Umbilical cord (tissue), 2 donors: ENCODE data around the gene SNX17. TPM values are rescaled to one million over a fixed set of nuclear protein-coding genes. Genes with fewer than 3 reads are reported as not detected.
A peak's percentile ranks its signal among the peaks of the same experiment; 100 is the strongest.
"Not testable (repeated sequence)": the region's sequence is repeated elsewhere in the genome, so short reads cannot be mapped to it uniquely, and the experiment has no call there.

Experiments
- DNase-seq: peaks from one replicate; pipeline ENCODE4 v3.0.0-alpha.2; 2015; ENCODE audit warnings: low spot score
- total RNA-seq: library from RNA; depleted of rRNA; stranded (reverse); fragments of >200 nt; gene quantifications from one replicate; pipeline ENCODE4 v1.2.3, GENCODE V29; 2014; ENCODE audit warnings: low replicate concordance; ENCODE audit not compliant: insufficient read depth

Gene SNX17, protein sequence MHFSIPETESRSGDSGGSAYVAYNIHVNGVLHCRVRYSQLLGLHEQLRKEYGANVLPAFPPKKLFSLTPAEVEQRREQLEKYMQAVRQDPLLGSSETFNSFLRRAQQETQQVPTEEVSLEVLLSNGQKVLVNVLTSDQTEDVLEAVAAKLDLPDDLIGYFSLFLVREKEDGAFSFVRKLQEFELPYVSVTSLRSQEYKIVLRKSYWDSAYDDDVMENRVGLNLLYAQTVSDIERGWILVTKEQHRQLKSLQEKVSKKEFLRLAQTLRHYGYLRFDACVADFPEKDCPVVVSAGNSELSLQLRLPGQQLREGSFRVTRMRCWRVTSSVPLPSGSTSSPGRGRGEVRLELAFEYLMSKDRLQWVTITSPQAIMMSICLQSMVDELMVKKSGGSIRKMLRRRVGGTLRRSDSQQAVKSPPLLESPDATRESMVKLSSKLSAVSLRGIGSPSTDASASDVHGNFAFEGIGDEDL
- 98.0 TPM for total RNA-seq

DNA sequence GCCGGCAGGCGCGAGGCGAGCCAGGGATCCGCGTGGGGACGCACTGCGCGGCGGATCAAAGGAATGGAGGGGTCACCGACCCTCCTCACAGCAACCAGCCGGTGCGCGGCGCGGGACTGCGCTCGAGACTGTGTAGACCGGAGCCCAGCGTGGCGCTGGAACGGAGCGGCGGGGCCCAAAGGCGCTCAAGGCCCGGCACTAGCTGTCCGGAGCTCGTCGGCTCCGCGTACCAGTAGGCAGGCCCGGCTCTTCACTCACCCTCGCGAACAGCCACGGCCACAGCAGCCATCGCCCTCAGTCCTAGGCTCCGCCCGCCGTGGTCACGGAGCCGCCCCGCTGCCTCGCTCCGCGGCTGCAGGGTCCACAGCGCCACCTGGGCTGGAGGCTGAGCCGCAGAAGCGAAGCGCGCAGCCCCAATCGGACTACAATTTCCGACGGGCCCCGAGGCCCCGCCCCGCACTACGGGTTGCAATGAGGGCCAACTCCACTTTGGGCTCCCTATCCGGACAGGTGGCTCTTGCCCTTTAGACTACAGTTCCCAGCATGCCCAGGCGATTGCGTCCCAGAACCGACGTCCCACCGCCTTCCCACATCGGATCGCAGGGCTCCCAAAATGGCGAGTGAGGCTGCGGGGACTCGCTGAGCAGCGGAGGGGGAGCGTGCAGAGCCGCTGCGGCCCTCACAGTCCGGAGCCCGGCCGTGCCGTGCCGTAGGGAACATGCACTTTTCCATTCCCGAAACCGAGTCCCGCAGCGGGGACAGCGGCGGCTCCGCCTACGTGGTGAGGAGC lies at the start of gene SNX17, which contains the start of gene EIF2B4:
TSS of gene SNX17 (plus strand) at position 591 of the 790 bp plus-strand sequence. CDS start at position 719, 128 bp downstream.
TSS of gene EIF2B4 (minus strand) at position 313 of the 790 bp plus-strand sequence. CDS start at position 289, 24 bp downstream.
- DNase-seq = peak; percentile 100

DNA sequence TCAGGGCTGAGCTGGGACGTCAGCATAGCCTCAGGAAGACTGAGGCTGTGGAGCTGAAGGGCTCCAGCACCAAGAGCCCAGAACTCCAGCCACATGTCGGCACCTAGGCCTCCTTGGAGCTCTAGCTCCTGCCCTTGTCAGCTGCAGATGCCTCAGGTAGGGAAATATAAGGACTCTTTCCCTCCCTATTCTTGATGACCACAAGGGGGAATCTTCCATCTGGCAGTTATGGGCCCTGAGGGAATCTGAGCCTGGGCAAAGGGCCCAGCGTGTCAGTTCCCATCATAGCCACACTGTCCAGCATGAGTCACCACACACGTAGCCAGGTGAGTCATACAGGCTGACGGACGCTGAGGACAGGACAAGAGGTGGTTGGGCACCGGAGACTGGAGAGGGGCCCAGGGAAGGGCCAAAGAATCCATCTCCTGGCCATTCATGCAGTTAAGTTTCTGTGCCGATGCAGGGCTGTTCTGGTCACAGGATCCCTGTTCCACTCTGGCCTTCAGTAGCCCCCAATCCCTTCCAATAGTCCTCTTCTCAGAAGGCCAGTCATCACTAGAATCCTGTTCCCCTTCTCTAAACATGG lies 49.4 kb upstream of the SNX17 start:
- peak; percentile 20 for DNase-seq

DNA sequence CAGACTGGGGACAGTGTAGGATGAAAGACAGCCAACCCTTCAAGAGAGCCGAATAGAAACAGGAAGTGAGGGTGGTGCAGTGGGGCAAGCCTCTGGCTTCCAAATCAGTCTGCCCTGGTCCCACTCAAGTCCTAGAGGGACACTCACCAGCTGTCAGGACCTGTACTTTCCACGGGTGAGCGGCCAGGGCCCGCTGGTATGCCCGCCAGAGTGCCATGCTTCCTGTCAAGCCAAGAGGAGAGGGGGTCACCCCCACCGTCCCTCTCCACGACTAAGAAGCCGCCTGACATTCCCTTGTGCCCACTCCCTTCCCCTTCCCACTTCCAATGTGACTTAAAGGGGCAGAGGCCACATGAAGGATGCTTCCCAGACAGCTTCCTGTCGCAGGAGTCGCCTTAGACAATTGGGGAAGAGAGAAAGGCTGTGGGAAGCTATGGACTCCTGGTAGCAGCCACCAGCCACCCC lies 48.1 kb upstream of the SNX17 start:
- no peak for DNase-seq

DNA sequence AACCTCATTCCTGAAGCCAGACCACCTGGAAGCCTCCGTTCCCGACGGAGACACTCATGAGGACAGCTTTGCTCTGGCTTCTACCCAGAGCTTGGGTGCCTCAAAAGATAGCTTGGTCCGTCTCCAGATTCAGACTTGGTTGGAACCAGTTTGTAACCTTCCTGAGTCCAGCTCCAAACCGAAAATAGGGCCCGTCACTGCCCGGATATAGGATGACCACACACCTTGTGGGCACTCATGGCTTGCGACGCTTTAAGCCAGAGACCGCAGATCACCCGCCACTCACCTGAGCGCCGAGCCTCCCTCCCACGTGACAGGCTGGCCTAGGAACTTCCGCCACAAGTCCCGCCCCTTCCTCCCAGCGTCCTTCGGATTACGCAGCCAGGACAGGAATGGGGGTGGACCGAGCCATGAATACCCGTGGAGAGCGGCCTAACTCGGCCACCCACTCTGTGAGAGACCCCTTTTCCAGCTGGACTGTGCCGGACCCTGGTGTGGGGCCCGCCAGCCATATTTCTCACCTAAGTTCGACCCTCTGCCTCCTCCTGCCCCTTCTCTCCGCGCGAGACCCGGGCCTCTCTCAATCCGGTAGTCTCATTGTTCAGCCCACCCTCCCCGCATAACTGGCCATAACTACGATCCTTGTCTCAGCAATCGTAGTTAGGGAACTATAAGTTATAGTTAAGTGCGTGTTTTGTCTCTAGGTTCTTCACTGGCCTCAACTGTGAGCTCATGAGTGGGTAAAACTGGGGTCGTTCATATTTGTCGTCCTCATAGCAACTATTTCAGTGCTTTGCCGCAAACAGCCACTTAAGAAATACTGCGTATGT lies 47.4 kb upstream of the SNX17 start, which contains the start of gene MPV17:
TSS of gene MPV17 (minus strand) at position 332 of the 830 bp plus-strand sequence. CDS start 580 bp downstream, outside the sequence.
- DNase-seq = peak; percentile 96

DNA sequence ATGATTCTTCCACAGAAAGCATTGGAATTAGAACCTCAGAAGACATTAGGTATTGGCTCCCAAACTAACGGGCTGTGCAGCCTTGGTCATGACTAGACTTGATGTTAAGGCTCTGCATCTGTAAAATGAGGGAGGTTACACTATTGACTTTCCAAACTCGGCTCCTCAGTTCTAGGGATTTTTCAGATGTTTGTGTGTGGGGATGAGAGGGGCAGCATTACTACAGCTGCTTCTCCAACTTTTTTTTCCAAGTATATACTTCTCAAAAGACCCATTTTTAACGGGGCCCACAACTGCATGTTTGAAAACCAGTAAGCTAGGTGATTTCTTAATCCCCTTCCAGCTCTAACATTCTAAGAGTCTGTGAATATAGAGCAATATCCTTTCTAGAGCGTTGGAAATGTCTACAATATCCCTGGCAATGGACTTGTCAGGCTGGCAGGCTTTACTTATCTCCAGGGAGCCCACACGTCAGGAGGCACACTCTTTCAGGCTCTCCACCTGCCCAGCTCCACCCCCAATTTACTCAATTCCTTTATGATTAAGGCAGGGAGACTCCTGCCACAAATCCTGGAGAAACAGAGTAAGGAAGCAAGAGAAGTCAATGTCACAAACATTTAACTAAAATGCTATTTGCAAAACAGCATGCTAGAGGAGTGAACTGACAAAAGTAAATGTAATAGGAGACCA lies 46.7 kb upstream of the SNX17 start:
- DNase-seq = no peak

DNA sequence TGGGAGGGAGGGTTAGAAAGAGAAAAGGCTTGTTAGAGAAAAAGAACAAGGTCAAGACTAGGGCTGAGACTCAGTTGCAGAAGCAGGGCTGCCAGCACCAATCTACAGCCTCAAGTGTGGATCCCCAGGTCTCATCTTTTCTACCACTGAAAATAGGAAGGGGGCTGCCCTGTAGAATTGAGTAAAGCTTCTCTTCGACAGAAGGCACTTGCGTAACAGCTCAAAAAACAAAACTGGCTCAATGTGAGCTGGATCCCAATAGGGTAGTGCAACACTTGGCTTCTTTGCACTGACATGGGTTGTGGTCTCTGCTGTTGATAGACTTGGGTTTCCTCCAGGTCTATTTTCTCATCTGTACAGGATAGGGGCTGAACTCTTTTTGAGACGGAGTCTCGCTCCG lies 45.7 kb upstream of the SNX17 start:
- no peak for DNase-seq

DNA sequence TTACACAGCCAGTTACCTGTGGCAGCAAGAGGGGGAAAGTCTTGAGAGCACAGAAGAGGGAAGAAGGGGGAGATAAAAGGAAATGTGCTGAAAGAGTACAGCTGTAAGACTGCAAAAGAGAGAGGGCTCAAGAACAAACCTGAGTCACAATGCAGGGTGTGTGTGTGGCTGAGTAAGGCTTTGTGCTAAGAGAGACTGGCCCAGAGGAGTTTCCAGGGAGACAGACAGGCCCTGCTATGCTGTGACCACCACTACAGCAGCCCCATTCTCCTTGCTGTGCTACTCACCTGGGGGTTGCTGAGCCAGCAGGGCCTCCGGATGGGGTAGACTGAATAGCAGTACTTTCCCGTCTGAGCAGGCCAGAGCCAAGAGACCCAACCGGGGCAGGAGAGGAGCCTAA lies 35.1 kb upstream of the SNX17 start:
- no peak for DNase-seq

DNA sequence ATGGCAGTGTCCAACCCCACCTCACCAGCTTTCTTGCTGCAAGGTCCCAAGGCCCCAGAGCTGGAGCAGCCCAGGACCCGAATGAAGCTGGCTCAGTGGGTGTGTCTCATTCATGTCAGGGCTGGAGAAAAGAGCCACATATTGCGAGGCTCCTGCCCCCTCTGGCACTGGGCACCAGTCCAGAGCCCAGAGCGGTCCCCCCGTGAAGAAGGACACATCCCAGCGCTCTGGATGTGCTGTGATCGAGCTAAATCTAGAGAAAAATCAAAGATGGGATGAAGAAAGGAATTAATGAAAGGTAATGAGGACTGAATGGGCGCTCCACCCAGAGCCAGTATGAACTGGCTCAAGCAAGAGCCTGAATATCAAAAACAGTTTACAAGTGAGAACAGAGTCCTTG lies 34.2 kb upstream of the SNX17 start:
- DNase-seq = no peak

DNA sequence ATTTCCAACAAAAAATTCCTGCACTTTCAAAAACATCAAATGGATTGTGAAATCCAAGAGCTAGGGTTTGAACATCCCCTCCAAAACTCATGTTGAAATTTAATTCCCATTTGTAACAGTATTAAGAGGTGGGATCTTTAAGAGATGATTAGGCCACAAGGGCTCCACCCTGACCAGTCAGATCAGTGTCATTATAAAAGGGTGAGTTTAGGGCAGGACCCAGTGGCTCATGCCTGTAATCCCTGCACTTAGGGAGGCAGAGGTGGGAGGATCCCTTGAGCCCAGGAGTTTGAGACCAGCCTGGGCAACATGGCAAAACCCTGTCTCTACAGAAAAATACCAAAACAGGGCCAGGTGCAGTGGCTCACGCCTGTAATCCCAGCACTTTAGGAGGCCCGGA lies 22.8 kb upstream of the SNX17 start:
- DNase-seq = no peak

DNA sequence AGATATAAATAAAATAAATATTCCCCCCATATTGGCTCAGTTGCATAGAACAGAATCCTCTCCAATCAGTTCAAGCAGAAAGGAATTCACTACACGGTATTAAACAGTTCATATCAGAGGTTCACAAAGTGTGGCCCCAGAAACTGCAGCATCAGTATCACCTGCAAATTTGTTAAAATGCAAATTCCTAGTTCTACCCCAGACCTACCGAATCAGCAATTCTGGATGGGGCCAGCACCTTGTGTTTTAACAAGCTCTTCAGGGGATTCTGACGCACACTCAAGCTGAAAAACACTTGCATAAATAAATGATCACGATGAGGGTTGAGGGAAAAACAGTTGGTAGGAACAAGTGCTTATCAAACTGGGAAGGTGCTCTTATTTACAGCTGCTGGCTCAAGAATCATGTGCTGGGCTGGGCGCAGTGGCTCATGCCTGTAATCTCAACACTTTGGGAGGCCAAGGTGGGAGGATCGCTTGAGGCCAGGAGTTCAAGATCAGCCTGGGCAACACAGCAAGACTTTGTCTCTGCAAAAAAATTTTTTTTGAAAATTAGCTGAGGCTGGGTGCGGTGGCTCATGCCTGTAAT lies 20.2 kb upstream of the SNX17 start:
- DNase-seq = no peak

DNA sequence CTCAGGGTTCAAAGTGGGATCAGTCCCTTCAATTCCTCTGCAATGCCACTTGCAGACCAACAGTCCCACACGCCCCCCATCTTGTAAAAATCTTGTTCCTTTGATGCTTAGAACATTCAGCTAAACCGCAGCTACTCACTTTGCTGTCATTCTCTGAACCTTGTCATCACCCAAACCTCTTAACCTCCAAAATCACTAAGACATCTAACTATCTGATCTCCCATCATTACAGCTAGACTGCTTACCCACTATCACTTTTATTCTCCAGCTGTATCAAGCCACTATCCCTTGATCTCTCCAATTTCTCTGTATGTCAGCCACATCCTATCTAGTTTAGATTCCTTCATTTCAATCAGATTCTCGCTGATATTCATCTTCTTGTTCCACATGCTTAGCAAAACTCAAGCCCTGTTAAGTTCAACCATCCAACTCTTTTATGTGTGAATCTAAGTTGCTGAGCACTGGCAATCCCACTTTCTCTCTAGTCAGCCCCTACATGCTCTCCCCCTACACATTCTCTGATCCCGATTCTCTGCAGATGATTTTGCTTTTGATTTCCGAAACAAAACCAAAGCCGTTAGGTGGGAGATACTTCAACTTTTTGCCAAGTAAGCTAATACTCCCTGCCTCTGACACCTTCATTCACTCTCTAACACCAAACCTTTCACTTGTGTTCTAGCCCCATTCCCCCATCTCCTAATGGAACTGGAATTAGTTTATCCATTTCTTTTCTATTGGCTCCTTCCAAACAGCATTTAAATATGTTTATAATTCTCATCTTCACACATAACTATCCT lies 18.4 kb upstream of the SNX17 start:
- no peak for DNase-seq

DNA sequence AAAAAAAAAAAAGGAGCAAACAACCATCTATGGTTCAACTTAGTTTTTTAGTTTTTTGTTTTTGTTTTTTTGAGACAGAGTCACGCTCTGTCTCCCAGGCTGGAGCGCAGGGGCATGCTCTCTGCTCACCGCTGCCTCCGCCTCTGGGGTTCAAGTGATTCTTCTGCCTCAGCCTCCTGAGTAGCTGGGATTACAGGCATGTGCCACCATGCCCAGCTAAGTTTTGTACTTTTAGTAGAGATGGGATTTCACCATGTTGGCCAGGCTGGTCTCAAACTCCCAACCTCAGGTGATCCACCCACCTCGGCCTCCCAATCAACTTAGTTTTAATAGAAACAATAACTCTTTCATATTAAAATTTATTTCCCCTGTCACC lies 17.0 kb upstream of the SNX17 start:
- DNase-seq = not testable (repeated sequence)

DNA sequence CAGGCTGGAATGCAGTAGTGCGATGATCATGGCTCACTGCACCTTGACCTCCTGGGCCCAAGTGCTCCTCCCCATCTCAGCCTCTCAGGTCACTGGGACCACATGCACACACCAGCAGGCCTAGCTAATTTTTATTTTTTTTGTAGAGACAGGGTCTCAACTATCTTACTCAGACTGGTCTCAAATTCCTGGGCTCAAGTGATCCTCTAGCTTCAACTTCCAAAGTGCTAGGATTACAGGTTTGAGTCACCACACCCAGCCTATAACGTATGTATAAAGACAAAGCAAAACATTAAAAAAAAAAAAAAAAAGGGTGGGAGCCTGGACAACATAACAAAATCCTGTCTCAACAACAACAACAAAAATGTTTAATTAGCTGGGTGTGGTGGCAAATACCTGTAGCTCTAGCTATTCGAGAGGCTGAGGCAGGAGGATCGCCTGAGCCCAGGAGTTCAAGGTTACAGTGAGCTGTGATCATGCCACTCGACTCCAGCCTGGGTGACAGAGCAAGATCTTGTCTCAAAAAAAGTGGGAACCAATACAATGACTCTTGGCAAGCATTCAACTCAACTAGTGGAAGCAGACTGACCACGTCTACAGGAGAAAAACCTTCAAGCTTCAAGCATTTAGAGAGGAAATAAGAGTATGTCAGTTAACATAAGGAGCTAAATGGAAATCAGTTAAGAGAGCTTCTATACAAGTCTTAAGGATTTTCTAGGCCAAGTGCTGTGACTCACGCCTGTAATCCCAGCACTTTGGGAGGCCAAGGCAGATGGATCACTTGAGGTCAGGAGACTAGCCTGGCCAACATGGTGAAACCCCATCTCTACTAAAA lies 16.4 kb upstream of the SNX17 start:
- peak; percentile 34 for DNase-seq

DNA sequence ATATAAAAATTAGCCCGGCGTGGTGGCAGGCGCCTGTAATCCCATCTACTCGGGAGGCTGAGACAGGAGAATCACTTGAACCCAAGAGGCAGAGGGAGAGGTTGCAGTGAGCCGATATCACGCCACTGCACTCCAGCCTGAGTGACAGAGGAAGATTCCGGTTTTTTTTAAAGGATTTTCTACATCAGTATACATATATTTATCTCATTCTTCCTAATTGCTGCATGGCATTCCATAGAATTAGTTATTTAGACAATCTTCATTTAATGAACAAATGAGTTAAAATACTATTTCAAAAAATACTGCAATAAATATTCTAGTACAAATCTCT lies 15.9 kb upstream of the SNX17 start:
- DNase-seq = no peak

DNA sequence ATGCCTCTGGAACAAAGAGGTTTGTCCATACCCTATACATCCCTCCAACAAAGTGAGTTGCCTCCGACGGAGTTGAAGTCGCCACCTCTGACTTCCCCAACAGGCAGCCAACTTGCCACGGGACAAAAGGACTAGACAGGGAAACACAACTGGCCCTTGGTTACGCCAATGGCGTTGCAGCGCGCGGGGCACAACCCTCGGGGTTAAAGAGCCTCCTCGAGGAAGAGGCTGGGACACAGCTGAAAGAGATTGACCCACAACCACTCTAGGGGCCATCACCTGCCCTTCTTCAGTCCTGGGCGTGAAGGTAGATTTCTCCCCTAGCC lies 14.4 kb upstream of the SNX17 start:
- DNase-seq = peak; percentile 28

DNA sequence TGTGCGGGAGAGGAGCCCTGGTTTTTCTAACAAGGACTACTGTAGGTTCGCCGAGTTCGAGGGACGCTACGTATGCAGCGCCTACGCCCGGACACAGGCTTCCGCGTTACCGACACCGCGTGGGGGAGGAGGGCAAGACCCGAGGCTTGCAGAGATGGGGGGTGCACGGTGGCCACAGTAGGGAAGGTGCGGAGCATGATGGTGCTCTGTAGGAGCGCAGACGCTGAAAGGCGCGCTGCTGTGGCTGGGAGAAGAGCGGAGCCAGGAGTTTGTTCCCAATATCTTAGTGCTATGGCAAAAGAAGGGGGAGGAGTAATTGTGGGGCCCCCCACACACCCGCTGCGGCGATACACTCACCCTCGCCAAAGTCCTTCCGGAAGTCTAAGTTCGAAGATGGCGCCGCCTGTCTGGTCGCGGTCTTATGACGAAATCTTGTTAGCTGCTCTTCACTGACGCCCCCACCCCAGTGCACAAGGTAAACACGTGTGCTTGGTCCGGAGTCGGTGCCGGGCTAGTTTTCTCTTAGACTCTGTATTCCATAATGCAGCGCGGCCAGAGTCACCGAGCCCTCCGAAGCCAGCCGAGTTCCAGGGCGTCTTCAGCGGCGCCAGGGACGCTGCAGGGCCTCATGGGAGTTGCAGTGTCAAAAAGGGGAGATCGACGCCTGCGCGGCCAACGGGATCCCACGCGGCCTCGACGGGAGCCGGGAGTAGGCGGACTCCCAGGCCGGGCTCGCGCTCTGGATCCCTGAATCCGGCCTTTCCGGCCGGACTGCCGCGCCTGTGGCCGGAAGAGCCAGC lies 13.8 kb upstream of the SNX17 start, which contains the start of gene GTF3C2:
TSS of gene GTF3C2 (minus strand) at position 383 of the 800 bp plus-strand sequence. CDS start 13,210 bp downstream, outside the sequence.
- peak; percentile 99 for DNase-seq

DNA sequence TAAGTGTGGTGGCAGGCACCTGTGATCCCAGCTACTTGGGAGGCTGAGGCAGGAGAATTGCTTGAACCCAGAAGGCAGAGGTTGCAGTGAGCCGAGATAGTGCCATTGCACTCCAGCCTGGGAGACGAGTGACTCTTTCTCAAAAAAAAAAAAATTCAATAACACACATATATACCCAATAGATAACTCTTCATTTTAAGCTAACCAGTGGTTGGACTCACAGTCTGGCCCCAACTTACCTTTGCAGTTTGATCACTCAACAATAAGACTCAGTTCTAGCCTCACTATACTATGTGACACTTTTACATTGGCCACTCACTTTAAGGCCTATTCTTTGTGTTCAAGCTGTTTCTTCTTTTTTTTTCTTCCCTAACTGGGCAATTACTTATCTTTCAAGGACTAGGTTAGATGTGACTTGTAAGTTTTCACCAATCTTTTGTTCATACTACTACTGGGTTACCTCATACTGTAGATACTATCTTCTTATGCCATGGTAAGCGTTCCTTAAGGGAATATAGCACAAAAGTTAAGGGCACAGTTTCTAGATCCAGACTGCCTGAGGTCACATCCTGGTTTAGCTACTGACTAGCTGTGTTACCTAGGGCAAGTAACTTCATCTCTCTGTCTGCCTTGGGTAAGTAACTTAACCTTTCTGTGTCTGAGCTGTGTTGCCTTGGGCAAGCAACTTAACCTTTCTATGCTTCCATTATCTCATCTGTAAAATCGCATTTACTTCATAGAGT lies 7.6 kb upstream of the SNX17 start:
- DNase-seq = no peak
